Measurements from ENCODE around the gene CADM1. TPM values are rescaled to one million over a fixed set of nuclear protein-coding genes. Genes with fewer than 3 reads are reported as not detected.

Gene CADM1
- total and polyA plus RNA-seq, 10 of the 15 experiments (the other 5 are each of a cell fraction or from before 2014, with no cell fraction given): 0.03 to 0.48 (median 0.15) TPM; not detected in 3

- TF ChIP-seq E2F8 (IDR thresholded peaks at IDR 0.05; ENCODE audit: low read depth, partially characterized antibody): no peak
Observed at GRCh38 chr11:115256397-115257197, 247.6 kb downstream of the CADM1 start (continued).

- POLR2A ChIA-PET: no interaction called here
- ATAC-seq (no peak), DNase-seq (ENCODE audit: low read depth, low spot score) (no peak), FAIRE-seq (no peak)
- H3K4me3 ChIP-seq: no peak overlapping the region
- H4K20me1 ChIP-seq (ENCODE audit: control insufficient read depth, insufficient read depth): no peaks in the 10 kb centered on the region
- 60% methylated on average over 9 of the region's 9 CpGs for WGBS (ENCODE audit: insufficient coverage, insufficient replicate concordance, low lambda C conversion rate, missing lambda C conversion rate)
- H3K27me3 ChIP-seq (replicated peaks in 1 of 2; ENCODE audit: control insufficient read depth in 2 of 2, insufficient read depth in 2 of 2, low read length in 1 of 2): peaks cover 0 to 5% of the 10 kb centered on the region in 2 experiments; a peak in 2 of 4 replicates
- H3K9ac ChIP-seq (ENCODE audit: control insufficient read depth, insufficient read depth, low read length): no peak overlapping the region
- H3K9me3 ChIP-seq (replicated peaks; ENCODE audit: control insufficient read depth, insufficient read depth, low read length): no peaks in the 10 kb centered on the region
- TF ChIP-seq MXI1 (IDR thresholded peaks at IDR 0.05; ENCODE audit: low read depth, low read length) (no peak), E2F8 (IDR thresholded peaks at IDR 0.05; ENCODE audit: low read depth, partially characterized antibody) (no peak), POLR2AphosphoS2 (IDR thresholded peaks at IDR 0.05; ENCODE audit: low read depth, low read length) (no peak), EP300 (IDR thresholded peaks at IDR 0.05; ENCODE audit: borderline replicate concordance in 1 of 2, control insufficient read depth in 1 of 2, low read depth in 2 of 2, low read length in 2 of 2) (no peak), MTA2 (IDR thresholded peaks at IDR 0.05; ENCODE audit: low read depth) (no peak), POLR2AphosphoS5 (IDR thresholded peaks at IDR 0.05; ENCODE audit: low read length) (no peak), RUNX3 (IDR thresholded peaks at IDR 0.05; ENCODE audit: low read length) (no peak), EED (IDR thresholded peaks at IDR 0.05; ENCODE audit: low read depth) (no peak), WRNIP1 (IDR thresholded peaks at IDR 0.05; ENCODE audit: borderline replicate concordance, low read depth, low read length) (no peak)
- TF ChIP-seq, protein P1, sequence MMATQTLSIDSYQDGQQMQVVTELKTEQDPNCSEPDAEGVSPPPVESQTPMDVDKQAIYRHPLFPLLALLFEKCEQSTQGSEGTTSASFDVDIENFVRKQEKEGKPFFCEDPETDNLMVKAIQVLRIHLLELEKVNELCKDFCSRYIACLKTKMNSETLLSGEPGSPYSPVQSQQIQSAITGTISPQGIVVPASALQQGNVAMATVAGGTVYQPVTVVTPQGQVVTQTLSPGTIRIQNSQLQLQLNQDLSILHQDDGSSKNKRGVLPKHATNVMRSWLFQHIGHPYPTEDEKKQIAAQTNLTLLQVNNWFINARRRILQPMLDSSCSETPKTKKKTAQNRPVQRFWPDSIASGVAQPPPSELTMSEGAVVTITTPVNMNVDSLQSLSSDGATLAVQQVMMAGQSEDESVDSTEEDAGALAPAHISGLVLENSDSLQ (IDR thresholded peaks at IDR 0.05): no peak
- no peaks in the 10 kb centered on the region for H3K36me3 ChIP-seq (ENCODE audit: control insufficient read depth in 2 of 2, insufficient read depth in 2 of 2, low read length in 1 of 2)
- intact Hi-C loops (cut with micrococcal nuclease; ENCODE audit: unreplicated experiment) (no loop called here), in situ Hi-C loops (cut with MboI) (no loop called here)
- H3K4me1 ChIP-seq (ENCODE audit: control insufficient read depth, insufficient read depth, low read length): peaks cover 10% of the 10 kb centered on the region
- RAD21 ChIA-PET (ENCODE audit: unreplicated experiment): no interaction called here
- H2AFZ ChIP-seq (ENCODE audit: control insufficient read depth, low read depth, low read length): no peak overlapping the region
- CTCF ChIA-PET: interaction anchor here (0.6 kb wide), 1 partner anchor 890 kb away, joined by 3 read pairs; no protein-coding TSS in a partner anchor
- SMC1A ChIA-PET (ENCODE audit: uncharacterized antibody, unreplicated experiment): interaction anchor here (1.3 to 1.7 kb wide), 2 partner anchors 9 to 10 kb away, joined by 3 to 4 read pairs; no protein-coding TSS in a partner anchor
- BruUV-seq (replicated peaks): no TSS peak
- H3K79me2 ChIP-seq (ENCODE audit: control insufficient read depth, insufficient read depth, low read length): no peaks in the 10 kb centered on the region
- H3K4me2 ChIP-seq (ENCODE audit: control insufficient read depth, insufficient read depth): no peak overlapping the region
- H3K27ac ChIP-seq (ENCODE audit: control insufficient read depth, insufficient read depth): no peak overlapping the region
Observed at GRCh38 chr11:115255006-115255762, 249.0 kb downstream of the CADM1 start.
